Measurements from ENCODE around the gene TMEM106A. TPM values are rescaled to one million over a fixed set of nuclear protein-coding genes. Genes with fewer than 3 reads are reported as not detected.

Gene TMEM106A
- total and polyA plus RNA-seq, 2 of the 13 experiments (the other 11 are each of a cell fraction or from before 2014, with no cell fraction given): 16.9 to 35.9 TPM

- peak; percentile 85; the same call in 1 of the 2 replicates for TF ChIP-seq ZNF589 (CRISPR knock-in tag; conservative IDR thresholded peaks at IDR 0.05)
- no peak for TF ChIP-seq IKZF1 (IDR thresholded peaks at IDR 0.05)
- TF ChIP-seq HOXA9 (CRISPR knock-in tag; IDR thresholded peaks at IDR 0.05; ENCODE audit: borderline replicate concordance): no peak
- TF ChIP-seq POLR2G (IDR thresholded peaks at IDR 0.05; ENCODE audit: low read depth, low read length): peak; percentile 78
- TF ChIP-seq PBX3 (CRISPR knock-in tag; IDR thresholded peaks at IDR 0.05; ENCODE audit: borderline replicate concordance): no peak
- no peak for TF ChIP-seq ATAD3A (CRISPR knock-in tag; IDR thresholded peaks at IDR 0.05)
- TF ChIP-seq NFYC (CRISPR knock-in tag; IDR thresholded peaks at IDR 0.05): no peak; the same call in 1 of the 2 replicates
- TF ChIP-seq ARHGAP35 (CRISPR knock-in tag; IDR thresholded peaks at IDR 0.05; ENCODE audit: borderline replicate concordance): no peak
- no peak for TF ChIP-seq ZNF33B (CRISPR knock-in tag; IDR thresholded peaks at IDR 0.05)
- TF ChIP-seq ZNF597 (CRISPR knock-in tag; IDR thresholded peaks at IDR 0.05): no peak
- no peak for TF ChIP-seq FUBP1 (CRISPR knock-in tag; IDR thresholded peaks at IDR 0.05; ENCODE audit: borderline replicate concordance)
- TF ChIP-seq ZNF121 (CRISPR knock-in tag; IDR thresholded peaks at IDR 0.05): no peak; the same call in none of the 2 replicates
- TF ChIP-seq ZMAT5 (CRISPR knock-in tag; IDR thresholded peaks at IDR 0.05; ENCODE audit: borderline replicate concordance, low read depth): no peak
- no peak for TF ChIP-seq PRPF4 (IDR thresholded peaks at IDR 0.05; ENCODE audit: low read depth, low read length, poor library complexity, severe bottlenecking)
- TF ChIP-seq ZNF124 (CRISPR knock-in tag; IDR thresholded peaks at IDR 0.05): no peak
- TF ChIP-seq ZNF354B (CRISPR knock-in tag; IDR thresholded peaks at IDR 0.05): 0 out of 2 replicates have a peak, but pooled peaks have one; percentile 30
- 0 out of 2 replicates have a peak, but pooled peaks have one; percentile 70 for TF ChIP-seq ZBTB10 (CRISPR knock-in tag; IDR thresholded peaks at IDR 0.05; ENCODE audit: borderline replicate concordance)
Observed at GRCh38 chr17:43216762-43217613, 5.3 kb downstream of the TMEM106A start (continued).

Measured in HepG2 (cell line).